Lower leg skin (tissue), 4 donors: ENCODE measurements around the gene EPC1. TPM values are rescaled to one million over a fixed set of nuclear protein-coding genes. Genes with fewer than 3 reads are reported as not detected.
"Not testable (repeated sequence)": the region's sequence is repeated elsewhere in the genome, so short reads cannot be mapped to it uniquely, and the experiment has no call there.

Source experiments
- DNase-seq, 2 donors: peaks; one replicate each; pipeline ENCODE4 v3.0.0-alpha.2; 2019; ENCODE audit warnings: low spot score in 2 of 2
- H3K4me3 ChIP-seq: fragments of 200-600 bp; sonication (generic); 2 replicates; pipeline ENCODE4 v1.5.1; 2017; ENCODE audit warnings: mild to moderate bottlenecking, low read depth; ENCODE audit not compliant: poor library complexity, severe bottlenecking
- POLR2A ChIP-seq, 2 donors: fragments of 450-650 bp; IDR thresholded peaks; one replicate each; pipeline ENCODE4 v1.6.1; 2016 to 2017; ENCODE audit warnings: antibody characterized with exemption in 2 of 2, mild to moderate bottlenecking in 1 of 2, moderate library complexity in 1 of 2
- WGBS, 2 donors: methylation state at CpG; one replicate each; pipeline ENCODE4 v1.1.5; 2018; 5-methylcytosine and 5-hydroxymethylcytosine counted together
- intact Hi-C: fragments of 100-400 bp; cut with DNase I; formaldehyde crosslinking; loops from one replicate; pipeline ENCODE4 v1.15.0; 2023; ENCODE audit warnings: low total_unique reads
- total RNA-seq, 4 donors: library from RNA; depleted of rRNA; stranded (reverse); fragments of >200 nt; gene quantifications; one replicate each; pipeline ENCODE4 v1.1.0, GENCODE V29; 2016
- TF ChIP-seq, protein P1 (sequence below), 3 donors: fragments of 450-650 bp; IDR thresholded peaks; one replicate each; pipeline ENCODE4 v1.5.1; 2016; ENCODE audit warnings: antibody characterized with exemption in 3 of 3, mild to moderate bottlenecking in 3 of 3, moderate library complexity in 2 of 3

EPC1 gene
- total RNA-seq, 4 donors from 2014 or later: 33.9 to 42.3 (median 36.8) TPM

DNA sequence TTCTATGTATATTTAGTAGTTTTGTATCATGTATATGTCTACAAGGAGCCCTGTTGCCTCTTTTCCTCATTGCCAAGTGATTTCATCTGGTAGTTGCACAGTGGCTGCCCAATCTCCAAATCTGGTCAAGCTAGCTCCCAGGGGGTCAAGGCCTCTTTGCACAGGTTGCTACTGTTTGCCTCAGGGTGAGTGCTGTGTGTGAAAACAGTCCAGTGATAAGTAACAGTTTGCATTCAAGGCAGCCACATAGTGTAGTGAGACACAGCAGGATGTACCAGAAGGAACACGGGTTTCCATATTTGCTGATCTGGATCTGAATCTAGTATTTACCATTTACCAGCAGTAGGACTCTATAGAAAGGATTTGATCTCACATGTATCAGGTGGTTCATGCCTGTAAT is 13.3 kb upstream of the EPC1 start:
- intact Hi-C loops: no loop called here
- peak in 1 of 2 donors; percentile 8 for DNase-seq
- WGBS, 2 donors: 100% methylated on average over 1 of the region's 1 CpG

DNA sequence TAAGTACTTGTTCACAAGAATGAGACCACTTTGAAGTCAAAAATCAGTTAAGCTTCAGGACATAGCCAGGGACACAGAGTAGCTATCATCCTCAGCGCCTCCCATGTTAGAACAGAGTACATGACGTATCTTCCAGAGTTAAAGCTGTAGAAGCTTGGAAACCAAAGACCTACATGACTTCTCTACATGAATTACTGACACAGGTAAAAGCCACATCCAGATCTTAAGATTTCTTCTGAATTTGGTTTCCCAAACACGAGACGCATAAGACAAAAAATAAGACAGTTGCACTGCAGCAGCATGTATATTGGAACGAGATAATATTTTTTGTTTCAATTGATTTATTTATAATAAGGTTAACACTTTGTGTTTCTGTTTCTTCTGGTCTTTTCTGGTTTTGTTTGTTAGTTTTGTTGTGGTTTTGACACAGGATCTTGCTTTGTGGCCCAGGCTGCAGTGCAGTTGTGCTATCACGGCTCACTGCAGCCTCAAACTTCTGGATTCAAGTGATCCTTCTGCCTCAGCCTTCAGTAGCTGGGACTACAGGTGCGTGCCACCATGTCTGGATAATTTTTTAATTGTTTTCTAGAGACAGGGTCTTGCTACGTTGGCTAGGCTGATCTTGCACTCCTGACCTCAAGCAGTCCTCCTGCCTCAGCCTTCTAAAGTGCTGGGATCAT is 10.2 kb upstream of the EPC1 start:
- WGBS, 2 donors: 91 to 96% methylated on average over 8 of the region's 8 CpGs
- intact Hi-C loops: no loop called here
- H3K4me3 ChIP-seq: no peak overlapping the region
- TF ChIP-seq, protein P1, sequence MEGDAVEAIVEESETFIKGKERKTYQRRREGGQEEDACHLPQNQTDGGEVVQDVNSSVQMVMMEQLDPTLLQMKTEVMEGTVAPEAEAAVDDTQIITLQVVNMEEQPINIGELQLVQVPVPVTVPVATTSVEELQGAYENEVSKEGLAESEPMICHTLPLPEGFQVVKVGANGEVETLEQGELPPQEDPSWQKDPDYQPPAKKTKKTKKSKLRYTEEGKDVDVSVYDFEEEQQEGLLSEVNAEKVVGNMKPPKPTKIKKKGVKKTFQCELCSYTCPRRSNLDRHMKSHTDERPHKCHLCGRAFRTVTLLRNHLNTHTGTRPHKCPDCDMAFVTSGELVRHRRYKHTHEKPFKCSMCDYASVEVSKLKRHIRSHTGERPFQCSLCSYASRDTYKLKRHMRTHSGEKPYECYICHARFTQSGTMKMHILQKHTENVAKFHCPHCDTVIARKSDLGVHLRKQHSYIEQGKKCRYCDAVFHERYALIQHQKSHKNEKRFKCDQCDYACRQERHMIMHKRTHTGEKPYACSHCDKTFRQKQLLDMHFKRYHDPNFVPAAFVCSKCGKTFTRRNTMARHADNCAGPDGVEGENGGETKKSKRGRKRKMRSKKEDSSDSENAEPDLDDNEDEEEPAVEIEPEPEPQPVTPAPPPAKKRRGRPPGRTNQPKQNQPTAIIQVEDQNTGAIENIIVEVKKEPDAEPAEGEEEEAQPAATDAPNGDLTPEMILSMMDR (IDR thresholded peaks at IDR 0.05): no peak
- TF ChIP-seq POLR2A (IDR thresholded peaks at IDR 0.05): no peak
- no peak for DNase-seq

More for the DNA sequence above, 13.3 kb upstream of the EPC1 start:
- H3K4me3 ChIP-seq: no peak overlapping the region
- TF ChIP-seq POLR2A (IDR thresholded peaks at IDR 0.05): no peak
- TF ChIP-seq, protein P1 (IDR thresholded peaks at IDR 0.05): no peak

DNA sequence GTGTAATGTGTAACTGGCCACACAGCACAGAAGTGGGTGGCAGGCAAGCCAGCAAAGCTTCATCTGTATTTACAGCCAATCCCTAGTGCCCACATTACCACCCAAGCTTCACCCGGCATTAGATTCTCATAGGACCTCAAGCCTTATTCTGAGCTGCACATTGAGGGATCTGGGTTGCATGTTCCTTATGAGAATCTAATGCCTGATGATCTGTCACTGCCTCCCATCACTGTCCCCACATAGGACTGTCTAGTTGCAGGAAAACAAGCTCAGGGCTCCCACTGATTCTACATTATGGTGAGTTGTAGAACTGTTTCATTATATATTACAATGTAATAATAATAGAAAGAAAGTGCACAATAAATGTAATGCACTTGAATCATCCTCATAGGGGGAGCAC is 7.7 kb upstream of the EPC1 start:
- DNase-seq, intact Hi-C loops, H3K4me3 ChIP-seq: not testable (repeated sequence)
- 95 to 100% methylated on average over 1 of the region's 1 CpG for WGBS, 2 donors

DNA sequence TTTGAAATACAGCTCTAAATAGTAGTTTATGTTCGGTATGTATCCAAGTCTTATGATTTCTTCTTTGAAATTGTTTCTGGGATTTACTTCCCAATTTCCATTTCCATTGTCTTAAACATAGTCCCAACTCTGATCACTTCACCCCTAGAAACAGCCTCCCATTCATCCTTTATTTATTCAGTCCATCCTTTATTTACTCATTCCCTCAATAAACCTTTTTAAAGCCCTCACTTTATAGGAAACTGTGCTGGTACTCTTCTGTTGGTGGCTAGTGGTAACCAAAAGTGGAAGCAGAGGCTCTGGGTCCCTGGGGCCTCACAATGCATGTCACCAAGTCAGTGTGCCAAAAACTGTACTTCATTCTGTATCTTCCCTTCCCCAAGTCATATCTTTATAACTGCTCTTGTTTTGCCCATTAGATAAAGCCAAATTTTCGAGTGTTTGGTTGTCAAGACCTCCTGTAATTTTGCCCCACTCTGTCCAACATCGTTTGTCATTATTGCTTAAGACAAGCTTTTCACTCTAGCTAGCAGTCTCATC is 3.9 kb upstream of the EPC1 start:
- WGBS, 2 donors: 70% methylated on average over 3 of the region's 3 CpGs
- no peak overlapping the region for H3K4me3 ChIP-seq
- no peak for DNase-seq
- TF ChIP-seq, protein P1 (IDR thresholded peaks at IDR 0.05): no peak
- TF ChIP-seq POLR2A (IDR thresholded peaks at IDR 0.05): no peak
- intact Hi-C loops: no loop called here

DNA sequence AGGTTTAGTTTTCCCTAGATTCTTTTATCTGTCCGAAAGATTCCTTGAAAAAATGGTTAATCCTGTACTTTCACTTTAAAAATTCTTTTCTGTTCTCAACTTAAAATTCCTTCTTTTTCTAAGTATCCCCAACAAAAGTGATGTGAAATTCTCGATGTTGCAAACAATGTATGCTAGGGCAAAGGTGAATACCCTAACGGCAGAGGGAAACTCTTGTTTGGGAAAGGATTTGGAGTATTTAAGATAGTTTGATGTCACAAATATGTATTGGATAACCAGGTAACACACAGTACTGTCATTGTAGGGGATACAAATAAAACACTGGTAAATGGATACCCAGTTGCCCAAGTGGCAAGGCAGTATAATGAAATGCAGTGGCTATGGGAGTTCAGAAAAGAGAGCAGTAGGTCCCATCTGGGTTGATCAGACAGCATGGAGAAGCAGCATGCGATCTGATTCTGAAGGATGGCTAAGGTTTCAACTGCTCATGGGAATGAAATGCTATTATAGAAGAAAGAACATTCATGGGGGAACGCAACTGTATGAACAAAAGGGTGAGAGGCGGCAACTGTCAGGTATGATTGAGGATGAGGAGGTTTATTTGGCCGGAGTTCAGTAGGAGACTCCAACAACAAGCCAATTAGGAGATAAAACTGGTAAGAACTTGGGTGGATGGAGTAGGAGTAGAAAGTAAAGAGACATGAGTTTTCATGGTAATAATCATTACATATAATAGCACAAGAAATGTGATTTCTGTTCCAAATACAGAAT is 3.2 kb upstream of the EPC1 start:
- TF ChIP-seq, protein P1 (IDR thresholded peaks at IDR 0.05): no peak
- TF ChIP-seq POLR2A (IDR thresholded peaks at IDR 0.05): no peak
- WGBS, 2 donors: 86 to 87% methylated on average over 7 of the region's 7 CpGs
- DNase-seq: no peak
- no peak overlapping the region for H3K4me3 ChIP-seq
- intact Hi-C loops: loop anchor here (10.0 kb wide), 1 partner anchor 95 kb away; no protein-coding TSS in a partner anchor

DNA sequence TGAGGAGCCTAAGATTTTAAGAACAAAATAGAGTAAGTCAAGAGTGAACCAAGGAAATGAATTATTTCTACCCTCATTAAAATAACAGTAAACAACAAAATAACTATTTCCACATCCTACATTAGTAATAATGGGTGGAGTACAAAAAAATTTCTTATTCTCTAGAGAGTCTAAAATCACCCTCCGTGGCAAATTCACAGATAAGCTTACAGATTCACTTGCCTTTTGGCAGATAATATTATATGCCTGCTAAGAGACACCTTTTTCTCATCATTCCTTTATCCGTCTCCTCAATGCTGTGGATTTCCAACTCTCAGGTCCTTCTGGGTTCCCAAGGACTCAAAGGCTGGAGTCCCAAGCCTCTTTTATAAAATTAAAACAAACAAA is 2.2 kb upstream of the EPC1 start:
- intact Hi-C loops: loop anchor here (10.0 kb wide), 1 partner anchor 94 kb away; no protein-coding TSS in a partner anchor
- no peak for DNase-seq
- 56 to 71% methylated on average over 2 of the region's 2 CpGs for WGBS, 2 donors
- no peak overlapping the region for H3K4me3 ChIP-seq
- TF ChIP-seq POLR2A (IDR thresholded peaks at IDR 0.05): no peak
- TF ChIP-seq, protein P1 (IDR thresholded peaks at IDR 0.05): no peak
